CD14-positive monocyte (primary cell): ENCODE results near the gene CCDC68. TPM values are rescaled to one million over a fixed set of nuclear protein-coding genes. Genes with fewer than 3 reads are reported as not detected.

Source experiments
- DNase-seq, 3 donors: peaks; one replicate each; pipeline ENCODE4 v3.0.0-alpha.2; 2011 to 2022
- H2AFZ ChIP-seq: 2 replicates; pipeline ENCODE4 v1.6.0; 2012; ENCODE audit warnings: mild to moderate bottlenecking, low read depth, low read length, inconsistent platforms; ENCODE audit not compliant: insufficient read depth, poor library complexity, severe bottlenecking
- H3K27ac ChIP-seq, 2 donors: 1 replicate in 1 of 2; 2 replicates in 1 of 2; pipeline ENCODE4 v1.5.1; 2012 to 2013; ENCODE audit warnings: low read length in 2 of 2, control low read depth in 1 of 2, inconsistent platforms in 1 of 2, low read depth in 1 of 2, mild to moderate bottlenecking in 1 of 2
- H3K27me3 ChIP-seq, 2 donors: one replicate each; pipeline versions ENCODE4 v1.6.0 to v1.6.1; 2011 to 2013; ENCODE audit warnings: low read length in 2 of 2; ENCODE audit not compliant: control insufficient read depth in 2 of 2, insufficient read depth in 2 of 2
- H3K36me3 ChIP-seq, 2 donors: replicated peaks in 1 of 2; 1 replicate in 1 of 2; 2 replicates in 1 of 2; pipeline versions ENCODE4 v1.5.1 to v1.6.1; 2012 to 2013; ENCODE audit warnings: low read length in 2 of 2, control low read depth in 1 of 2, inconsistent platforms in 1 of 2, mild to moderate bottlenecking in 1 of 2; ENCODE audit not compliant: insufficient read depth in 2 of 2, control insufficient read depth in 1 of 2
- H3K4me1 ChIP-seq, 2 donors: 1 replicate in 1 of 2; 2 replicates in 1 of 2; pipeline versions ENCODE4 v1.5.1 to v1.6.1; 2012 to 2013; ENCODE audit warnings: low read length in 2 of 2, control low read depth in 1 of 2, inconsistent platforms in 1 of 2, mild to moderate bottlenecking in 1 of 2, moderate library complexity in 1 of 2; ENCODE audit not compliant: insufficient read depth in 2 of 2, control insufficient read depth in 1 of 2
- H3K4me2 ChIP-seq: replicated peaks from 2 replicates; pipeline ENCODE3; 2012; ENCODE audit warnings: low read length, moderate library complexity, mild to moderate bottlenecking; ENCODE audit not compliant: poor library complexity, severe bottlenecking; ENCODE audit errors: extremely low read depth
- H3K4me3 ChIP-seq, 3 experiments: fragments of 200-600 bp in 1 of 3; sonication (generic) in 1 of 3; replicated peaks in 1 of 3; 1 replicate in 2 of 3; 2 replicates in 1 of 3; pipeline ENCODE4 v1.5.1; 2011 to 2013; ENCODE audit warnings: low read length in 3 of 3, mild to moderate bottlenecking in 3 of 3, control low read depth in 2 of 3, low read depth in 2 of 3, inconsistent platforms in 1 of 3, moderate library complexity in 1 of 3
- H3K79me2 ChIP-seq: 2 replicates; pipeline ENCODE4 v1.6.0; 2012; ENCODE audit warnings: mild to moderate bottlenecking, control low read depth, inconsistent platforms, low read length, moderate library complexity; ENCODE audit not compliant: insufficient read depth
- H3K9ac ChIP-seq: 2 replicates; pipeline ENCODE4 v1.6.0; 2017; ENCODE audit warnings: low read length, mild to moderate bottlenecking; ENCODE audit not compliant: insufficient read depth, poor library complexity, severe bottlenecking
- H3K9me3 ChIP-seq, 2 donors: replicated peaks in 1 of 2; 1 replicate in 1 of 2; 2 replicates in 1 of 2; pipeline versions ENCODE4 v1.5.1 to v1.6.1; 2012 to 2013; ENCODE audit warnings: low read length in 2 of 2, control low read depth in 1 of 2; ENCODE audit not compliant: control insufficient read depth in 1 of 2, insufficient read depth in 1 of 2
- H4K20me1 ChIP-seq: 2 replicates; pipeline ENCODE4 v1.6.0; 2012; ENCODE audit warnings: mild to moderate bottlenecking, low read length, control low read depth, moderate library complexity; ENCODE audit not compliant: insufficient read depth
- H3K27ac Mint-ChIP-seq, 7 donors: one replicate each; pipeline ENCODE4 v1.8.0; 2020; ENCODE audit warnings: mild to moderate bottlenecking in 7 of 7, mixed read lengths in 7 of 7, moderate library complexity in 6 of 7, inconsistent platforms in 2 of 7
- H3K27me3 Mint-ChIP-seq, 3 donors: one replicate each; pipeline ENCODE4 v1.8.0; 2021 to 2022; ENCODE audit warnings: low read depth in 3 of 3, mild to moderate bottlenecking in 3 of 3, mixed read lengths in 3 of 3, moderate library complexity in 3 of 3, inconsistent platforms in 1 of 3
- H3K36me3 Mint-ChIP-seq, 2 donors: one replicate each; pipeline ENCODE4 v1.8.0; 2020; ENCODE audit warnings: mixed read lengths in 2 of 2, inconsistent platforms in 1 of 2, mild to moderate bottlenecking in 1 of 2
- H3K4me1 Mint-ChIP-seq: one replicate; pipeline ENCODE4 v1.8.0; 2020; ENCODE audit warnings: mild to moderate bottlenecking, mixed read lengths
- H3K4me3 Mint-ChIP-seq, 2 donors: one replicate each; pipeline ENCODE4 v1.8.0; 2020; ENCODE audit warnings: mild to moderate bottlenecking in 2 of 2, mixed read lengths in 2 of 2, moderate library complexity in 1 of 2
- H3K9me3 Mint-ChIP-seq, 7 donors: one replicate each; pipeline ENCODE4 v1.8.0; 2020 to 2022; ENCODE audit warnings: mixed read lengths in 7 of 7, mild to moderate bottlenecking in 6 of 7, moderate library complexity in 6 of 7, inconsistent platforms in 2 of 7
- CTCF ChIP-seq: fragments of 200-600 bp; IDR thresholded peaks from one replicate; pipeline ENCODE4 v1.8.0; 2022; ENCODE audit warnings: antibody characterized with exemption, mild to moderate bottlenecking
- WGBS: methylation state at CpG from one replicate; pipeline ENCODE4 v1.1.5; 2013; ENCODE audit warnings: missing lambda C conversion rate; ENCODE audit not compliant: insufficient coverage; 5-methylcytosine and 5-hydroxymethylcytosine counted together
- intact Hi-C, 2 donors: fragments of 100-400 bp; cut with micrococcal nuclease; formaldehyde crosslinking; loops; one replicate each; pipeline versions ENCODE4 v1.15.0 to v1.15.1; 2023
- polyA plus RNA-seq, 3 donors: library from polyadenylated mRNA; depleted of rRNA in 1 of 3; unstranded in 2 of 3; stranded (reverse) in 1 of 3; fragments of 300-500 nt in 2 of 3; fragments of >200 nt in 1 of 3; fragmentation: Illumina TruSeq in 2 of 3; gene quantifications; 1 replicate in 2 of 3; 2 replicates in 1 of 3; pipeline ENCODE4 v1.2.3, GENCODE V29; 2012 to 2021

Gene CCDC68
- polyA plus RNA-seq, 3 donors = 0.09 to 0.15 TPM; not detected in 1

- H3K9ac ChIP-seq = no peak overlapping the region
- H3K4me1 Mint-ChIP-seq = no peaks in the 10 kb centered on the region
- no peak overlapping the region for H3K27ac ChIP-seq
- intact Hi-C loops = no loop called here
- no CpG with 5 or more reads among the region's 2 CpGs for WGBS
- H3K4me3 ChIP-seq = no peak overlapping the region
- no peaks in the 10 kb centered on the region for H3K36me3 Mint-ChIP-seq
- H3K36me3 ChIP-seq = no peaks in the 10 kb centered on the region
- TF ChIP-seq CTCF = no peak
- H3K4me2 ChIP-seq = no peak overlapping the region
- H3K79me2 ChIP-seq = no peaks in the 10 kb centered on the region
- no peaks in the 10 kb centered on the region for H3K27me3 ChIP-seq
- no peak overlapping the region for H3K4me3 Mint-ChIP-seq
- H3K27me3 Mint-ChIP-seq = peaks cover 2 to 3% (median 2%) of the 10 kb centered on the region in 3 donors
- no peaks in the 10 kb centered on the region for H3K9me3 ChIP-seq
- H3K9me3 Mint-ChIP-seq = peaks cover 0 to 2% (median 0%) of the 10 kb centered on the region in 7 donors
- no peak overlapping the region for H3K27ac Mint-ChIP-seq
- no peak overlapping the region for H2AFZ ChIP-seq
- H3K4me1 ChIP-seq = no peaks in the 10 kb centered on the region
- no peak for DNase-seq
- no peaks in the 10 kb centered on the region for H4K20me1 ChIP-seq
Observed at GRCh38 chr18:54878159-54878622, 81.1 kb downstream of the CCDC68 start.

- H3K4me3 ChIP-seq = no peak overlapping the region
- no peaks in the 10 kb centered on the region for H3K27me3 ChIP-seq
- H3K9me3 ChIP-seq = no peaks in the 10 kb centered on the region
- no peak overlapping the region for H3K27ac ChIP-seq
- no peak for DNase-seq
- no peak overlapping the region for H3K9ac ChIP-seq
- Mint-ChIP-seq H3K36me3 (no peaks in the 10 kb centered on the region), H3K27me3 (peaks cover 2 to 3% (median 2%) of the 10 kb centered on the region in 3 donors), H3K27ac (no peak overlapping the region), H3K4me3 (no peak overlapping the region), H3K9me3 (no peaks in the 10 kb centered on the region), H3K4me1 (no peaks in the 10 kb centered on the region)
- no peak for TF ChIP-seq CTCF
- no CpG with 5 or more reads among the region's 1 CpG for WGBS
- H4K20me1 ChIP-seq = no peaks in the 10 kb centered on the region
- H3K79me2 ChIP-seq = no peaks in the 10 kb centered on the region
- H3K36me3 ChIP-seq = no peaks in the 10 kb centered on the region
- no peak overlapping the region for H2AFZ ChIP-seq
- no peaks in the 10 kb centered on the region for H3K4me1 ChIP-seq
- intact Hi-C loops = no loop called here
- H3K4me2 ChIP-seq = no peak overlapping the region
Observed at GRCh38 chr18:54877076-54877475, 82.2 kb downstream of the CCDC68 start.
